BJ (cell line): ENCODE data around the gene C11orf86. TPM values are rescaled to one million over a fixed set of nuclear protein-coding genes. Genes with fewer than 3 reads are reported as not detected.
A peak's percentile ranks its signal among the peaks of the same experiment; 100 is the strongest.

Experiments used
- CTCF ChIA-PET: fragments of 350-600 bp; formaldehyde crosslinking; extraction: SDS; loops from one replicate; lab custom pipeline; 2021; ENCODE audit warnings: antibody characterized with exemption, inconsistent platforms; lab: Yijun Ruan, JAX
- POLR2A ChIA-PET: fragments of 300-600 bp; sonication (Branson Sonifier 250); formaldehyde crosslinking; extraction: SDS; loops from one replicate; lab custom pipeline; 2021; ENCODE audit warnings: antibody characterized with exemption; lab: Charles Lee
- DNase-seq: peaks from one replicate; pipeline ENCODE4 v3.0.0-alpha.2; 2011; ENCODE audit warnings: low read depth
- H3K27me3 ChIP-seq: 2 replicates; pipeline ENCODE4 v1.6.0; 2011; ENCODE audit warnings: low read length; ENCODE audit not compliant: control insufficient read depth, insufficient read depth
- H3K36me3 ChIP-seq: 2 replicates; pipeline ENCODE4 v1.5.1; 2011; ENCODE audit warnings: low read length; ENCODE audit not compliant: control insufficient read depth, insufficient read depth
- H3K4me3 ChIP-seq: 2 replicates; pipeline ENCODE4 v1.5.1; 2011; ENCODE audit warnings: low read depth, mild to moderate bottlenecking, control low read depth, low read length
- polyA plus RNA-seq: library from polyadenylated mRNA; depleted of rRNA; stranded (reverse); fragments of >200 nt; gene quantifications from 2 replicates; pipeline ENCODE4 v1.2.3, GENCODE V29; 2011
- TF ChIP-seq, protein P1 (sequence below): IDR thresholded peaks from 2 replicates; pipeline ENCODE4 v1.5.1; 2011; ENCODE audit warnings: low read depth, mild to moderate bottlenecking, control low read depth, inconsistent platforms, low read length, moderate library complexity; ENCODE audit not compliant: insufficient read depth

C11orf86 gene
- polyA plus RNA-seq, 1 experiment, result 0.15 TPM

DNA sequence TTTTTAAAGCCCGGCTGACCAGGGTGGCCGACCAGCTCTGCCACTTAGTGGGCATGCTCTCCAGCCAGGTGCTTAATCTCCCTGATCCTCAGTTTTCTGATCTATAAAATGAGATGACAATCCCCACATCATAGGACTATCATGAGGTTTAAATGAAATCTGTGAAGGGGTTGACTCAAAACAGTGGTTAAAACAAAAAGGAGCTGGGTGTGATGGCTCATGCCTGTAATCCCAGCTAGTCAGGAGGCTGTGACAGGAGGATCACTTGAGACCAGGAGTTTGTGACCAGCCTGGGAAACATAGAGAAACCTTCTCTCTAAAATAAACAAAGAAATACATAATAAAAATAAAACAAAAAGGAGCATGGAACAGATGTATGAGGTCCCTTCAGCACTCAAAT, 3.6 kb upstream of the C11orf86 start:
- Histone ChIP-seq H3K4me3 (no peak overlapping the region), H3K27me3 (no peaks in the 10 kb centered on the region), H3K36me3 (no peaks in the 10 kb centered on the region)
- CTCF ChIA-PET, result interaction anchor here (1.1 to 1.5 kb wide), 2 partner anchors 38 to 50 kb away, joined by 3 read pairs; no protein-coding TSS in a partner anchor
- TF ChIP-seq, protein P1, sequence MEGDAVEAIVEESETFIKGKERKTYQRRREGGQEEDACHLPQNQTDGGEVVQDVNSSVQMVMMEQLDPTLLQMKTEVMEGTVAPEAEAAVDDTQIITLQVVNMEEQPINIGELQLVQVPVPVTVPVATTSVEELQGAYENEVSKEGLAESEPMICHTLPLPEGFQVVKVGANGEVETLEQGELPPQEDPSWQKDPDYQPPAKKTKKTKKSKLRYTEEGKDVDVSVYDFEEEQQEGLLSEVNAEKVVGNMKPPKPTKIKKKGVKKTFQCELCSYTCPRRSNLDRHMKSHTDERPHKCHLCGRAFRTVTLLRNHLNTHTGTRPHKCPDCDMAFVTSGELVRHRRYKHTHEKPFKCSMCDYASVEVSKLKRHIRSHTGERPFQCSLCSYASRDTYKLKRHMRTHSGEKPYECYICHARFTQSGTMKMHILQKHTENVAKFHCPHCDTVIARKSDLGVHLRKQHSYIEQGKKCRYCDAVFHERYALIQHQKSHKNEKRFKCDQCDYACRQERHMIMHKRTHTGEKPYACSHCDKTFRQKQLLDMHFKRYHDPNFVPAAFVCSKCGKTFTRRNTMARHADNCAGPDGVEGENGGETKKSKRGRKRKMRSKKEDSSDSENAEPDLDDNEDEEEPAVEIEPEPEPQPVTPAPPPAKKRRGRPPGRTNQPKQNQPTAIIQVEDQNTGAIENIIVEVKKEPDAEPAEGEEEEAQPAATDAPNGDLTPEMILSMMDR, result no peak
- POLR2A ChIA-PET, result interaction anchor here (1.1 kb wide), 1 partner anchor 129 kb away, joined by 7 read pairs; no protein-coding TSS in a partner anchor
- DNase-seq, result no peak

DNA sequence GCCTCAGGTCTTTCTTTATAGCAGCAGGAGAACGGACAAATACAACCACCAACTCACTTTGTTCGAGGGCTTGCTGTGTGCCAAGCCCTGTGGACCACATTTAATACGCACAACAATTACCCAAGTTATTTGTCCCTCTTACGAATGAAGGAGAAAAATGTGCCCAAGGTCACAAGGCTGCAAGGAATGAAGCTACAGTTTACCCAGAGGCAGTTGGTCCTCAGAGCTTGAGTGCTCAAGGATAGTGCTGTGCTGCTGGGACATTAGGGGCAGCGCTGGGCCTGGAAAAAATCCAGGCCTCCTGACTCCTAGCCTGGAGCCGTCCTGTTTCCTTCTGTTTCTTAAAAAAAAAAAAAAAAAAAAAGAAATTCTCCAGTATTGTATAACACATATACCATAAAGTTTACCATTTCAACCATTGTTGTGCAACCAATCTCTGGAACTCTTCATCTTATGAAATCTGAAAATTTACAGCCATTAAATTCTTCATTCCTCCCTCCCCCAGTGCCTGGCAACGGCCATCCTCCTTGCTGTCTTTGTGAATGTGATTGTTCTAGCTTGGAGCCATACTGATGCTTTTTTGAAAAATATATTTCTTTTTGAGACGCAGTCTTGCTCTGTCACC, 1.0 kb upstream of the C11orf86 start:
- TF ChIP-seq, protein P1, result no peak
- no peak overlapping the region for H3K4me3 ChIP-seq
- CTCF ChIA-PET, result interaction anchor here (4.3 kb wide), 1 partner anchor 132 kb away, joined by 25 read pairs; the partner anchor contains the start of gene RCE1
- H3K36me3 ChIP-seq, result no peaks in the 10 kb centered on the region
- POLR2A ChIA-PET, result no interaction called here
- no peaks in the 10 kb centered on the region for H3K27me3 ChIP-seq
- no peak for DNase-seq

DNA sequence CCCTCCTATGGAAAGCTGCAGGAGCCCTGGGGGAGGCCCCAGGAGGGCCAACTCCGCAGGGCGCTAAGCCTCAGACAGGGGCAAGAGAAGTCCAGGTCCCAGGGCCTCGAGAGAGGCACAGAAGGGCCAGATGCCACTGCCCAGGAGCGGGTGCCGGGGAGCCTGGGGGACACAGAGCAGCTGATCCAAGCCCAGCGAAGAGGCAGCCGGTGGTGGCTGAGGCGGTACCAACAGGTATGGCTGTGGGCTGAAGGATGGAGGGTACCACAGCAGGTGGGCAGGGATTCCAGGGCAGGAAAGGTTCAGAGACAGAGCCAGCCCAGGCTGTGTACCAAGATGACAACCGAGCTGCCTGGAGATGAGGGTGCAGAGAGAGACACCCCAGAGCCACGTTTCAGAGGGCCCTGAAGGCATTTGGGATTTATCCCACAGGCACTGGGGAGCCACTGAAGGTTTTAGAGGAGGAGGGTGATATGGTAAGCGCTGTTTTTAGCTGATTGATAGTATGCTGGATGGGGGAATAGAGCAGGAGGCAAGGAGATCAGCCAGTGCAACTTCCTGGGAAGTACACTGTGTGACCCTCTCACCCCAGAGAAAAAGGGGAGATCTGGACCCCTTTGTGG, 412 bp downstream of the C11orf86 start:
- POLR2A ChIA-PET, result no interaction called here
- TF ChIP-seq, protein P1, result no peak
- Histone ChIP-seq H3K36me3 (no peaks in the 10 kb centered on the region), H3K4me3 (no peak overlapping the region), H3K27me3 (no peaks in the 10 kb centered on the region)
- CTCF ChIA-PET, result interaction anchor here (0.6 to 4.3 kb wide), 27 partner anchors 10 to 361 kb away, joined by 3 to 25 read pairs (median 3); partner anchors contain the start of genes PC, RBM4 and RCE1
- DNase-seq, result no peak

DNA sequence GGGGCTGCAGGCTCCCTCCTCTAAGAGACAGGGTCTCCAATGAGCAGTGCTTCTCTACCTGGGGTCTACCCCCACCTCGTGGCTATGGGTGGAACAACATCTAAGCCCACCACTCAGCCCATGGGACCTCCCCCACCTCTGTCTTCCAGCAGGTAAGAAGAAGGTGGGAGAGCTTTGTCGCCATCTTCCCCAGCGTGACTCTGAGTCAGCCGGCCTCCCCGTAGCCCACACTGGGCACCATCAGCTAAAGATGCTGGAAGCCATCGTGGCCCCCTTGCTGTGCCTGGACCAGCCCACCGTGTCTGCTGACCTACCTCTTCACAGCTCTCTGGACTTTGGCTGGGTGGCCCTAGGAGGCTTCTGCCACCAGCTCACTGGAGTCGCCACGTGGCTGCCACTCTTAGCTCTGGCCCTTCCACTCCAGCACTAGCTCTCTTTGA, 944 bp downstream of the C11orf86 start:
- no peak for DNase-seq

More for the DNA sequence above, 944 bp downstream of the C11orf86 start:
- no peaks in the 10 kb centered on the region for H3K36me3 ChIP-seq
- no peaks in the 10 kb centered on the region for H3K27me3 ChIP-seq
- TF ChIP-seq, protein P1, result peak; percentile 77
- CTCF ChIA-PET, result interaction anchor here (0.6 to 4.3 kb wide), 31 partner anchors 9 to 567 kb away, joined by 3 to 25 read pairs (median 3); partner anchors contain the start of genes PC and RCE1
- H3K4me3 ChIP-seq, result no peak overlapping the region
- POLR2A ChIA-PET, result no interaction called here
